Duodenal mucosa (tissue), 2 donors: ENCODE data around the gene DIO3.

Experiments used
- H3K27ac ChIP-seq: one replicate; pipeline ENCODE4 v1.7.0; 2013; ENCODE audit warnings: low read depth, low read length
- H3K27me3 ChIP-seq, 2 donors: one replicate each; pipeline ENCODE4 v1.7.0; 2013; ENCODE audit warnings: low read length in 2 of 2, control low read depth in 1 of 2; ENCODE audit not compliant: insufficient read depth in 2 of 2, control insufficient read depth in 1 of 2
- H3K36me3 ChIP-seq, 2 donors: one replicate each; pipeline ENCODE4 v1.7.0; 2013; ENCODE audit warnings: low read length in 2 of 2, control low read depth in 1 of 2; ENCODE audit not compliant: insufficient read depth in 2 of 2, control insufficient read depth in 1 of 2
- H3K4me1 ChIP-seq, 2 donors: one replicate each; pipeline ENCODE4 v1.7.0; 2013; ENCODE audit warnings: low read length in 2 of 2, control low read depth in 1 of 2; ENCODE audit not compliant: insufficient read depth in 2 of 2, control insufficient read depth in 1 of 2
- H3K4me3 ChIP-seq, 2 donors: one replicate each; pipeline ENCODE4 v1.7.0; 2013; ENCODE audit warnings: low read length in 2 of 2, low read depth in 1 of 2
- H3K9ac ChIP-seq, 2 donors: one replicate each; pipeline ENCODE4 v1.7.0; 2013; ENCODE audit warnings: low read length in 2 of 2, low read depth in 1 of 2
- H3K9me3 ChIP-seq, 2 donors: one replicate each; pipeline ENCODE4 v1.7.0; 2013; ENCODE audit warnings: low read length in 2 of 2, control low read depth in 1 of 2; ENCODE audit not compliant: control insufficient read depth in 1 of 2

Gene DIO3

GRCh38 chr14:101561145-101561896 is at the start of gene DIO3:
TSS of gene DIO3 (plus strand) at chr14:101561495.
- H3K4me1 ChIP-seq = no peaks in the 10 kb centered on the region
- H3K36me3 ChIP-seq = no peaks in the 10 kb centered on the region
- H3K9ac ChIP-seq = no peak within 1 kb of the TSS
- H3K27me3 ChIP-seq = peaks cover 54 to 64% of the 10 kb centered on the region in 2 donors
- no peaks in the 10 kb centered on the region for H3K9me3 ChIP-seq
- no peak within 1 kb of the TSS for H3K27ac ChIP-seq
- H3K4me3 ChIP-seq = no peak within 1 kb of the TSS

DNA sequence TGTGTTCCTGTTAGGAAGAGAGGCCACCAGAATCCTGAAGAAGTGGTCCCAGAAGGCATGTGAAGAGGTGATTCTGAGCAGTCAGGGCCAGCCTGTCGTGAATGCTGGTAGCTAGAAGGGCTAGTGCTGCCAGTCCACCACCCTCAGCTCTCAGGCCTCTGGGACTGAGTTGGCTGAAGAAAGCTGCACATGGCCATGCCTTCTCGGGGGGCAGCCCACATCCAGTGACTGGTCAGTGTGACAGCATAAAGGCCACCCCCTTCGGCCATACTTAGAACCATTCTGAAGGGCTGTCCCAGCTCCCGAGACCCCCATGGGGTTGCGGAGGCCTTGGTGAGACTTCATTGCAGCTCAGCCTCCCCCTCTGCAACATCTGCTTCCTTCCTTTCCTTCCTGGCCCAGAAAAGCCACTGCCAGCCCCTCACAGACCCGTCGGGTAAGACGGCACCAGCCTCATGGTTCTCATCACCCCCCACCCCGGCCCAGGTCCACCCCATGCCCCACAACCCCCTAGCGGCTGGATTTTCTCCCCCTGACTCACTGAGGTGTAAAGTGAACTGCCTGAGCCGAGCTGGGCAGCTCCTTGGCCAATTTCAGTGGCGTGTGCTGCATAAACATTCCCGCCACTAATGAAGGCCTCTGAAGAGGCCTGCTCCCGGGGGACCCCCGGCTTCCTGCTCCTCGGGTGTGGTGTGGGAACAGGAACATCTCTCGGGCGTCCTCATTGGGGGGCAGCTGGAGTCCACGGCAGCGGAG is 49.5 kb upstream of the DIO3 start:
- Histone ChIP-seq H3K36me3 (no peaks in the 10 kb centered on the region), H3K4me1 (no peaks in the 10 kb centered on the region), H3K4me3 (no peak overlapping the region), H3K27me3 (no peaks in the 10 kb centered on the region), H3K9me3 (peaks cover 0 to 4% of the 10 kb centered on the region in 2 donors), H3K27ac (no peak overlapping the region), H3K9ac (no peak overlapping the region)

GRCh38 chr14:101512376-101512695 is 49.0 kb upstream of the DIO3 start:
- Histone ChIP-seq H3K36me3 (no peaks in the 10 kb centered on the region), H3K4me3 (no peak overlapping the region), H3K9ac (no peak overlapping the region), H3K9me3 (peaks cover 0 to 4% of the 10 kb centered on the region in 2 donors), H3K27me3 (no peaks in the 10 kb centered on the region), H3K4me1 (no peaks in the 10 kb centered on the region), H3K27ac (no peak overlapping the region)

DNA sequence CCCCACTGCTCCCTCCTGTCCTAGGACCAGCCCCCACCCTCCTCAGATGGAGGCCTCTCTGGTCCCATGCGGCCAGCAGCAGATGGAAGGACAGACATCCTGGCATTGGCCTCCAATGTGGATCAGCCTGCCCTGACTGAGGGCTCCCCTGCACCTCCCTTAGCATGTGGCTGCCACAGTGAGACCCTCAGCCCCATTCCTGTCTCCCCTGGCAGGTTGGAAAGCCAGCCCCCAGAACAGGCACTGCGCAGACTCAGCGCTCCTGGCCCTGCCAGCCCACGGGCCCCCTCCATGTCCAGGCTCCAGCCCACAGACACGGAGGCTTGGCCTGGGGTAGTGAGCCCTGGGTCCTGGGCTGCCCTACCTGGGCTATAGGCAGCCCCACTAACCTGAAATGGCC is 47.2 kb upstream of the DIO3 start:
- H3K27me3 ChIP-seq = no peaks in the 10 kb centered on the region
- no peaks in the 10 kb centered on the region for H3K4me1 ChIP-seq
- H3K4me3 ChIP-seq = no peak overlapping the region
- H3K36me3 ChIP-seq = no peaks in the 10 kb centered on the region
- H3K27ac ChIP-seq = no peak overlapping the region
- no peak overlapping the region for H3K9ac ChIP-seq
- H3K9me3 ChIP-seq = peaks cover 0 to 4% of the 10 kb centered on the region in 2 donors

DNA sequence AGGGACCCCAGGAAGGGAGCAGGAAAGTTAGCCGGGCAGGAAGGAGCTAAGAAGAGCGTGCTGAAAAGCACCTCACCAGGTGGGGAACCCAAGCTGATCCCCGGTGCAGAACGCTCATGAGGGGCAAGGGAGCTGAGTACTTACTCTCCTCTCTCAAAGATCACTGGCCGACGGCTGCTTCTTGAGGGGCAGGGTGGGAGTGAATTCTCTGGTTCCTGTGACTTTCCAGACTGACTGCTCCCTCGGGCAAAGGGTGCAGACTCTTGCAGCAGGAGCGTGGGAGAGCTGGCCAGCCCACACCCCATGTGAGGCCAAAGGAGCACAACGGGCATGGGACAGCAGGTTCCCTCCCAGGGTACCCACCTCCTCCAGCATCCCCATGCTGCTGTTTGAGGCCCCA is 44.9 kb upstream of the DIO3 start:
- Histone ChIP-seq H3K27me3 (no peaks in the 10 kb centered on the region), H3K36me3 (no peaks in the 10 kb centered on the region), H3K4me1 (no peaks in the 10 kb centered on the region), H3K27ac (no peak overlapping the region), H3K9me3 (peaks cover 0 to 4% of the 10 kb centered on the region in 2 donors), H3K9ac (no peak overlapping the region), H3K4me3 (no peak overlapping the region)

DNA sequence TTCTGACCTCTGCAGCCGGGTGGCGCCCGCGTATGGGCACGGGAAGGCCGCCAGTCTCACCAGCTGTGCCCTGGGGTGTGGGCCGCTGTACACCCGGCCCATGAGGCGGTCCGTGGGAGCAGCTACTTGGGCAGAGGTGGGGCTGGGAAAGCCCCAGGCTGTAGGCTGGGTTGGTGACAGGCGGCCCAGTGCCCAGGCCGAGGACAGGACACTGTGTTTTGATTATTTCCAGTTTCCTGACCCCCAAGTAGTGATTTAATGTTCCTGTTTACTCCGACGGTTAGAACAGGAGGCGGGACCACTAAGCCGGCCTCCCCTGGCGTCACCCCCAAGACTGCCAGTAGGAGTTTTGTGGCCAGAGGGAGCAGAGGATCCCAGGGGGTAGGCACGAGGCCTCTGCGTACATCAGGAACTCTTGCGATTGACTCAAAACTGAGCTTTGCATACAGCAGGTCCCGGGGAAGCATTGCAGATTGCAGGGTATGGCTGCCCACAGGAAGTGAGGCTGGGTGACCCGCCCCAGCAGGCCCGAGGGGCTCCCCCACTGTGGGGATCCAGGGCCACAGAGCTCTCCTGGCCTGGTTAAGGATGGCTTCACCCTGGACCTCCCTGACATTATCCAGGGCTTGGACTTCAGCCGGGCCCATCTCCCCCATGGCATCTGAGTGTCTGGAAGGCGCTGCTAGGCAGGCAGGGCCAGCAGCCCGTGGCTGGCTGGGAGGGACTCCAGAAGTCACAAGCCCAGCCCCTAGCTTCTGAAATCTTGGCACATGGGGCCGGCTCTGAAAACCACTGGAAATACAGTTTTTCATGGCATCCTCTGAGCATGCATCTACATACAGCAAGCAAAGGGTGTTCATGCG is 42.5 kb upstream of the DIO3 start:
- Histone ChIP-seq H3K36me3 (no peaks in the 10 kb centered on the region), H3K9me3 (peaks cover 0 to 4% of the 10 kb centered on the region in 2 donors), H3K4me3 (no peak overlapping the region), H3K4me1 (no peaks in the 10 kb centered on the region), H3K27me3 (no peaks in the 10 kb centered on the region), H3K9ac (no peak overlapping the region), H3K27ac (no peak overlapping the region)

- Histone ChIP-seq H3K9ac (no peak overlapping the region), H3K4me1 (no peaks in the 10 kb centered on the region), H3K36me3 (no peaks in the 10 kb centered on the region), H3K27ac (no peak overlapping the region), H3K4me3 (no peak overlapping the region), H3K27me3 (no peaks in the 10 kb centered on the region), H3K9me3 (peaks cover 0 to under 1% of the 10 kb centered on the region in 2 donors)
These were observed 40.4 kb upstream of the DIO3 start for GRCh38 chr14:101520621-101521472.

DNA sequence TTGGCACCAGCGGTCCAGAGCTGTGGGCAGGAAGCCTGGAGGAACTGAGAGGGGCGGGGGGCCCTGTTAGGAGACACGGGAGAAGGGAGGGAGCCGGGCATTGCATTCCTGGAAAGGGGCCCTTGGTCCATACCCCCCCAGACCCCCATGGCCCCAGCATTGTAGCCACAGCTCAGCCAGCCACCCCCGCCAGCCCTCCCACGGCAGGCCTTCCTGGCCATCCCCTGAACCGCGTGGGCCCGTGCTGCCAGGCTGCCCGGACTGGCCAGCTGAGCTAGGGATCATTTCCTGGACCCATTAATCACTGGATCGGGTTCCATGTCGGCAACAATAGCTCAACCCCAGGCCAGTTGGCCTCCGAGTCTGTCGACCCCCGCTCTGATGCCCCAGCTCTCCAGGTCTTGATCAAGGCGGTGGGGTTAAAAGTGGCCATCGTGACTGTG is 39.8 kb upstream of the DIO3 start:
- Histone ChIP-seq H3K27me3 (no peaks in the 10 kb centered on the region), H3K4me1 (no peaks in the 10 kb centered on the region), H3K36me3 (no peaks in the 10 kb centered on the region), H3K27ac (no peak overlapping the region), H3K9ac (no peak overlapping the region), H3K4me3 (no peak overlapping the region), H3K9me3 (no peaks in the 10 kb centered on the region)

GRCh38 chr14:101521978-101522377 is 39.3 kb upstream of the DIO3 start:
- H3K27ac ChIP-seq = no peak overlapping the region
- H3K4me3 ChIP-seq = no peak overlapping the region
- H3K9me3 ChIP-seq = no peaks in the 10 kb centered on the region
- no peaks in the 10 kb centered on the region for H3K36me3 ChIP-seq
- no peak overlapping the region for H3K9ac ChIP-seq
- no peaks in the 10 kb centered on the region for H3K4me1 ChIP-seq
- no peaks in the 10 kb centered on the region for H3K27me3 ChIP-seq
